HG03558 (cell line): ENCODE measurements around the gene ACKR3.

Experiments
- ATAC-seq: cut with Tn5 transposase; IDR thresholded peaks from one replicate; pipeline ENCODE4 v1.9.1; 2021; ENCODE audit warnings: moderate number of reproducible peaks; ENCODE audit not compliant: unreplicated experiment; ENCODE audit errors: extremely low read depth

Gene ACKR3

GRCh38 chr2:236581546-236581945 is 11.9 kb downstream of the ACKR3 start:
- no peak for ATAC-seq

DNA sequence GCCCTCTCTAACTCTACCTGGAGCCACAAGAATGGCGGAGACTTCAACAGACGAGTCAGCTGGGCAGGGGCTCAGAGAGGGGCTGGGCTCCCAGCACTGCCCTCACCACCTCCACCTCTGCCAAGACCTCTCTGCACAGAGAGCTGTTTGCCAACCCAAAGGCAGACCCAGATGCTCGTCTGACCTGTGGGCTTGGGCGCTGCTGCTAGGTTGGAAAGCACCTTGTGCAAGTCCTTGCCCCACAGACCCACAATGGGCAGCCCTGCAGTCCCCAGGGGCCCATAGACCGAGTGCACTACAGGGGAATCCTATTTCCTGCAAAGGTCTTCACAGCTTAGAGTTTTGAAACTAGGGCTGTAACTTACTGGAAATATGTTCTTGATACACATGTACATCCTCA is 13.3 kb downstream of the ACKR3 start:
- no peak for ATAC-seq

- ATAC-seq, result no peak
Observed at GRCh38 chr2:236583621-236584203, 14.1 kb downstream of the ACKR3 start.

- ATAC-seq, result no peak
Observed at GRCh38 chr2:236584521-236585384, 15.1 kb downstream of the ACKR3 start.

DNA sequence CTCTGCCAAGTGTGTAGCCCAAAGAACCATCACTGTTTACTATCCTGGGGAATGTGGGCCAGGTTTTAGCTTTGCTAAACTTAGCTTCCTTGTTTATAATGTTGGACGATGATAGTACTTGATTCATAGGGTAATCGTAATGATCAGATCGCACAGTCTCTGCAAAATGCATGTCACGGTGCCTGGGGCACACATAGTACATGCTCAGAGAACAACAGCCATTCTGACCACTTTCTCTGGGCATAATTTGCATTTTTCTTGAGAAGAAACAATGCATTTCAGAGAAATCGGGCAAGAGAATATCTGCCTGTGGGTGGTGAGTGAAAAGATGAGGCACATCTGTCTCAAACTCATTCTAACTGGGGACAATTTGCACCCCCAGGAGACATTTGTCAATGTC is 16.3 kb downstream of the ACKR3 start:
- no peak for ATAC-seq

GRCh38 chr2:236587861-236588815 is 18.5 kb downstream of the ACKR3 start:
- no peak for ATAC-seq

DNA sequence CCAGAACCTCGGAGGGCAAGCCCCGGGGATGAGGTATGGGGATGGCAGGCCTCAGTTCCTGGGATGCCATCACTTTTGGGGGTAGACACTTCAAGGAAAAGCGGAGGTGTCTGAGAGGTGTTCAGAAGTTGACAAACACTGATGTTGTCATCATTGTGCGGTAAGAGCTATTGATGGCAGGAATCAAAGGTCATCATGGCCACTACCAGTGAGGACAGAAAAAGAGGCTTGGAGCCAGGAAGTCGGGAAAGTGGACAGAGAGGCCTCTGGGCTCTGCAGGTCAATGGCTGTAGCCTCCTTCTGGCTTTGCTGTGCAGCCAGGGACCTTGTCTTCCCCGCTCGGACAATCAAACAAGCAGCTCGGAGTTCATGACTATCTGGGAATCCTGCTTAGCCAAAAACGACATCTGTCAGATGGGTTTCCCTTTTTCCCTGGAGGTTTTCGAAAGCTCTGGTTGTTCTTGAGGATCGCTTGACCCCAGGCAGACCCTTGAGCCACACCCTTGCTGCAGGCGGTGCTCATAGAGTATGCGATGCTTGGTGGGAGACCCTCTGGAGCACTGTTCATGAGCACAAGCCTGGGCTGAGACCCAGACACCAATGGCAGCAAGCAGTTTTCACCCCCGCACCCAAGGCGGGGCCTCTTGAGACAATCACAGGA is 19.4 kb downstream of the ACKR3 start:
- ATAC-seq, result no peak

GRCh38 chr2:236590846-236591245 is 21.2 kb downstream of the ACKR3 start:
- ATAC-seq, result no peak

GRCh38 chr2:236592821-236593220 is 23.2 kb downstream of the ACKR3 start:
- no peak for ATAC-seq

GRCh38 chr2:236593531-236593930 is 23.9 kb downstream of the ACKR3 start:
- ATAC-seq, result no peak

- no peak for ATAC-seq
Observed at GRCh38 chr2:236593956-236594355, 24.3 kb downstream of the ACKR3 start.

DNA sequence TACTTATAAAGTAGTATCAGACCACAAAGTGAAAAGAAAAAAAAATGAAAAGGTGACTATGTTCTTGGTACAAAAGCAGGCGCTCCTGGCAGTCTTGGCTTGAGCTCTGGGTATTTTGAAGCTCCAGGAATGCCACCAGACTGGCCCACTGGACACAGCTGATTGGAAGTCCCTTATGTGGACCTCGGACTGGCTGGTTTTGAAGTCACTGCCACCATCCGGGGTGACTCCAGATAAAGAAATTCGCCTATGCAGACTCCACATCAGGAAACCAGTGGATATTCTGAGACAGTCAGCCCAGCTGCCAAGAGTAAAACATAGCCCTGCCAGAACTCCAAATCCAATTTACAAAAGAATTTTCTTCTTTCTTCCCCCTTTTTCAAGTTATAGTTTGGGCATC is 28.0 kb downstream of the ACKR3 start:
- ATAC-seq, result no peak

- no peak for ATAC-seq
Observed at GRCh38 chr2:236599059-236599458, 29.4 kb downstream of the ACKR3 start.

- ATAC-seq, result no peak
Observed at GRCh38 chr2:236600158-236600557, 30.5 kb downstream of the ACKR3 start.

GRCh38 chr2:236600892-236601291 is 31.3 kb downstream of the ACKR3 start:
- no peak for ATAC-seq

GRCh38 chr2:236601316-236602202 is 31.9 kb downstream of the ACKR3 start:
- ATAC-seq, result no peak

- no peak for ATAC-seq
Observed at GRCh38 chr2:236602678-236603077, 33.1 kb downstream of the ACKR3 start.

- ATAC-seq, result no peak
Observed at GRCh38 chr2:236603361-236604015, 33.9 kb downstream of the ACKR3 start.
